Measurements from ENCODE around the gene PYY.

DNA sequence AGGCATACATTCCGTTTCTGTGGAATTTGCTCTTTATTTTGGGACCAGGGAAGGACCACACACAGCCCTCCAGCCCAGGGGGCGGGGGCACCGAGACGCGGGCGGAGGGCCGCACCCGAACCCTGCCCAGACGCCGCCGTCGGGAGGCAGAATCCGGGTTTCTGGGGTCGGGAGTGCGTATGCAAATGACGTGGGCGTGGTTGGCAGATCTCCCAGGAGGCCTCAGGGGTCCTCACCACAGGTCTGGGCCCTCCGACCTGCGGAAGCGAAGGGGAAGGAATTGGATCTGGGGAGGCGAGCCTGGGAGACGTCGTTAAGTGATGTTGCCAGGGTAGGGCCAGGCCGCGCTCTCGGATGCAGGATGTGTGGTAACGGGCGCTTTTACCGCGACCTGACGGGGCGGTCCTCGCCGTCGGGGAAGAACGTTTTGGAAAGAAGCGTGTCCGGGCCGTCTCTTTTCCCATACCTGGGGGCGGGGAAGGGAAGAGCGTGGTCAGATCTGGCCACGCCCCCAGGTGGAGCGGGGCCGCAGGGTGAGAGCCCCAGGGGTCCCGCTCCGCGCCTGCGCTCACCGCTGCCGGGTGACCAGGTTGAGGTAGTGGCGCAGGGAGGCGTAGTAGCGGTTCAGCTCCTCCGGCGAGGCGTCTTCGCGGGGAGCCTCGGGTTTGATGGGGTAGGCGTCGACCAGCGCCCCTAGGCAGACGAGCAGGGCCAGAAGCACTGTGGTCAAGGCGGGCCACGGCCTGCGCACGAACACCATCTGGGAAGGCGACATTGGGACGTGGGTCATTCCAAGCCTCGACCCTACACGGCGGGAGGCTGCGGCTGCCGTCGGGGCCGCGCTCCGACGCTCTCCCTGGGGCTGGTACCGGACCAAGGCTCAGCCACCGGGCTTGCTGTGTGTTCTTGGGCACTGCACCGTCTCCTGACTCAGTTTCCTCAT is 745 bp downstream of the PYY start:
- TF ChIP-seq, protein P1, sequence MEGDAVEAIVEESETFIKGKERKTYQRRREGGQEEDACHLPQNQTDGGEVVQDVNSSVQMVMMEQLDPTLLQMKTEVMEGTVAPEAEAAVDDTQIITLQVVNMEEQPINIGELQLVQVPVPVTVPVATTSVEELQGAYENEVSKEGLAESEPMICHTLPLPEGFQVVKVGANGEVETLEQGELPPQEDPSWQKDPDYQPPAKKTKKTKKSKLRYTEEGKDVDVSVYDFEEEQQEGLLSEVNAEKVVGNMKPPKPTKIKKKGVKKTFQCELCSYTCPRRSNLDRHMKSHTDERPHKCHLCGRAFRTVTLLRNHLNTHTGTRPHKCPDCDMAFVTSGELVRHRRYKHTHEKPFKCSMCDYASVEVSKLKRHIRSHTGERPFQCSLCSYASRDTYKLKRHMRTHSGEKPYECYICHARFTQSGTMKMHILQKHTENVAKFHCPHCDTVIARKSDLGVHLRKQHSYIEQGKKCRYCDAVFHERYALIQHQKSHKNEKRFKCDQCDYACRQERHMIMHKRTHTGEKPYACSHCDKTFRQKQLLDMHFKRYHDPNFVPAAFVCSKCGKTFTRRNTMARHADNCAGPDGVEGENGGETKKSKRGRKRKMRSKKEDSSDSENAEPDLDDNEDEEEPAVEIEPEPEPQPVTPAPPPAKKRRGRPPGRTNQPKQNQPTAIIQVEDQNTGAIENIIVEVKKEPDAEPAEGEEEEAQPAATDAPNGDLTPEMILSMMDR (IDR thresholded peaks at IDR 0.05) = no peak
- no peak for TF ChIP-seq EP300 (IDR thresholded peaks at IDR 0.05)

Data from tibial nerve (tissue), 4 donors.